Measurements from ENCODE around the gene GATAD2B.

The GATAD2B gene

GRCh38 chr1:153794624-153795329 is 128.0 kb downstream of the GATAD2B start:
- TF ChIP-seq CTCF (conservative IDR thresholded peaks at IDR 0.05) = no peak
- H3K27ac ChIP-seq = no peak overlapping the region

GRCh38 chr1:153793973-153794615 is 128.7 kb downstream of the GATAD2B start:
- TF ChIP-seq CTCF (conservative IDR thresholded peaks at IDR 0.05) = no peak
- no peak overlapping the region for H3K27ac ChIP-seq

GRCh38 chr1:153793261-153793972 is 129.4 kb downstream of the GATAD2B start:
- no peak overlapping the region for H3K27ac ChIP-seq
- no peak for TF ChIP-seq CTCF (conservative IDR thresholded peaks at IDR 0.05)

- no peak overlapping the region for H3K27ac ChIP-seq
- no peak for TF ChIP-seq CTCF (conservative IDR thresholded peaks at IDR 0.05)
Observed at GRCh38 chr1:153792631-153793041, 130.1 kb downstream of the GATAD2B start.

GRCh38 chr1:153791648-153792253 is 131.0 kb downstream of the GATAD2B start:
- TF ChIP-seq CTCF (conservative IDR thresholded peaks at IDR 0.05) = no peak
- H3K27ac ChIP-seq = no peak overlapping the region

- TF ChIP-seq CTCF (conservative IDR thresholded peaks at IDR 0.05) = no peak
- H3K27ac ChIP-seq = no peak overlapping the region
Observed at GRCh38 chr1:153790966-153791647, 131.7 kb downstream of the GATAD2B start.

Measured in VCaP (cell line).